CD4-positive, alpha-beta T cell (primary cell): ENCODE results near the gene INPP4B. TPM values are rescaled to one million over a fixed set of nuclear protein-coding genes. Genes with fewer than 3 reads are reported as not detected.

ENCODE experiments used
- ATAC-seq: fragments of 200-7000 bp; cut with Tn5 transposase; one replicate; pipeline ENCODE4 v1.10.0; 2022; ENCODE audit warnings: mild to moderate bottlenecking; ENCODE audit not compliant: poor library complexity
- CTCF ChIA-PET: fragments of 350-600 bp; sonication (Branson Sonifier 250); formaldehyde crosslinking; loops from one replicate; lab custom pipeline; 2021; ENCODE audit warnings: antibody characterized with exemption, inconsistent platforms; lab: Charles Lee
- POLR2A ChIA-PET: fragments of 350-600 bp; sonication (Branson Sonifier 250); formaldehyde crosslinking; loops from one replicate; lab custom pipeline; 2021; ENCODE audit warnings: antibody characterized with exemption, inconsistent platforms; lab: Charles Lee
- DNase-seq, 14 experiments: peaks; one replicate each; pipeline ENCODE4 v3.0.0-alpha.2; 2013 to 2020; ENCODE audit warnings: mixed read lengths in 2 of 14
- H3K27ac ChIP-seq, 2 donors: one replicate each; pipeline versions ENCODE4 v1.5.1 to v1.7.0; 2013; ENCODE audit warnings: low read length in 2 of 2, low read depth in 1 of 2, mild to moderate bottlenecking in 1 of 2
- H3K27me3 ChIP-seq, 2 experiments: 1 replicate in 1 of 2; 2 replicates in 1 of 2; pipeline versions ENCODE4 v1.6.1 to v1.7.0; 2013; ENCODE audit warnings: low read length in 2 of 2, control low read depth in 1 of 2, mild to moderate bottlenecking in 1 of 2, moderate library complexity in 1 of 2; ENCODE audit not compliant: insufficient read depth in 2 of 2, control insufficient read depth in 1 of 2
- H3K36me3 ChIP-seq: one replicate; pipeline ENCODE4 v1.6.1; 2013; ENCODE audit warnings: low read length, control low read depth; ENCODE audit not compliant: insufficient read depth
- H3K4me1 ChIP-seq: one replicate; pipeline ENCODE4 v1.6.1; 2013; ENCODE audit warnings: low read length, control low read depth; ENCODE audit not compliant: insufficient read depth
- H3K4me3 ChIP-seq: one replicate; pipeline ENCODE4 v1.5.1; 2013; ENCODE audit warnings: mild to moderate bottlenecking, low read length, moderate library complexity
- H3K9me3 ChIP-seq, 2 experiments: 1 replicate in 1 of 2; 2 replicates in 1 of 2; pipeline versions ENCODE4 v1.6.1 to v1.7.0; 2013; ENCODE audit warnings: low read length in 2 of 2, mild to moderate bottlenecking in 2 of 2, control low read depth in 1 of 2, moderate library complexity in 1 of 2; ENCODE audit not compliant: control insufficient read depth in 1 of 2, insufficient read depth in 1 of 2
- H3K27ac Mint-ChIP-seq: one replicate; pipeline ENCODE4 v1.8.0; 2020; ENCODE audit warnings: mixed read lengths
- H3K27me3 Mint-ChIP-seq: one replicate; pipeline ENCODE4 v1.8.0; 2021; ENCODE audit warnings: mixed read lengths
- H3K36me3 Mint-ChIP-seq: one replicate; pipeline ENCODE4 v1.8.0; 2021; ENCODE audit warnings: low read depth, mixed read lengths
- H3K4me1 Mint-ChIP-seq: one replicate; pipeline ENCODE4 v1.8.0; 2021; ENCODE audit warnings: low read depth, mixed read lengths
- H3K4me3 Mint-ChIP-seq: one replicate; pipeline ENCODE4 v1.8.0; 2020; ENCODE audit warnings: mild to moderate bottlenecking, mixed read lengths
- H3K9me3 Mint-ChIP-seq: one replicate; pipeline ENCODE4 v1.8.0; 2020; ENCODE audit warnings: mixed read lengths
- intact Hi-C, 2 experiments: fragments of 100-400 bp; cut with DNase I in 1 of 2; cut with micrococcal nuclease in 1 of 2; formaldehyde crosslinking; loops; one replicate each; pipeline versions ENCODE4 v1.15.1 to v1.9.0; 2023 to 2025; cut with DNase I, micrococcal nuclease
- total RNA-seq, 174 experiments: library from RNA in 2 of 174; stranded (reverse) in 2 of 174; gene quantifications; one replicate each; pipeline ENCODE4 v1.2.3 and lab custom pipeline; 2021 to 2026
- TF ChIP-seq, protein P1 (sequence below): fragments of 200-600 bp; IDR thresholded peaks from one replicate; pipeline ENCODE4 v1.8.0; 2022; ENCODE audit warnings: antibody characterized with exemption, mild to moderate bottlenecking

INPP4B gene
- total RNA-seq, 2 experiments from 2014 or later = 50.7 to 53.8 TPM

DNA sequence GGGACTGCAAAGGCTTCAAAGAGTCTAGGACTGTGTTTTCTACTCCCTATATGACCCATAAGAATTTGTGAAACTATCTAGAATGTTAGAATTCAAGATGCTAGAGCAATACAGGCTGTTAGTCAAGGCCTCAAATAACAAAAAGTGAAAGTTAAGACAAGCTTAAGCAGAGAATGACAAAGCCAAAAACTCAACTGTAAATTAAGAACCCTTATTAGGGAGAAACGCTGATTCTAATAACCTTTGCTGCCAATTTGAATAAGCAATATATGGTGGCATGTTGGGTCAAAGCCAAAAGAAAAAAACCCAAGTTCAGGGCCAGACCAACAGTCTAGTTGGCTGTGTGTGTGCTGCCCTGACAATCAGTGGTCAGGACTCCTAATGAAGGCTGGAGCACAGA, 160.0 kb downstream of the INPP4B start:
- ATAC-seq = no peak
- H3K9me3 Mint-ChIP-seq = peaks cover 9% of the 10 kb centered on the region
- POLR2A ChIA-PET = no interaction called here

DNA sequence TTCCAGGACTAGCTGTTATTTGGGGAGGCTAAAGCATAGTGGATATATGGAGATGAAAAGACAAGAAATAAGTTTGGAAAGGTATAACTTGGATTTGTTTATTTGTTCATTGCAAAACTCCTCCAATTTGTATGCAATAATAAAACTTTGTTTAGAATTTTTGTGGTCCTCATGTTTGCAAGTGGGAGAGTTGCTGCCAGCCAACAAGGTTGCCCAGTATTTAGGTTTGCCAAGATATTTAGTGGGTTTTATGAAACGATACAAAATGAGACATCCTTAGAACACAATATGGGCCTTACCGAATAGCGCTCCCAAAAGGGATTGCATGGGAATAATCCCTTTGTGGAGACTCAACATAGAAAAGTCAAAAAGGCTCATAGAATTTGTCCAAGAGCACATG, 162.1 kb downstream of the INPP4B start:
- ChIA-PET CTCF (no interaction called here), POLR2A (interaction anchor here (0.7 kb wide), 1 partner anchor 36 kb away, joined by 3 read pairs; no protein-coding TSS in a partner anchor)
- TF ChIP-seq, protein P1, sequence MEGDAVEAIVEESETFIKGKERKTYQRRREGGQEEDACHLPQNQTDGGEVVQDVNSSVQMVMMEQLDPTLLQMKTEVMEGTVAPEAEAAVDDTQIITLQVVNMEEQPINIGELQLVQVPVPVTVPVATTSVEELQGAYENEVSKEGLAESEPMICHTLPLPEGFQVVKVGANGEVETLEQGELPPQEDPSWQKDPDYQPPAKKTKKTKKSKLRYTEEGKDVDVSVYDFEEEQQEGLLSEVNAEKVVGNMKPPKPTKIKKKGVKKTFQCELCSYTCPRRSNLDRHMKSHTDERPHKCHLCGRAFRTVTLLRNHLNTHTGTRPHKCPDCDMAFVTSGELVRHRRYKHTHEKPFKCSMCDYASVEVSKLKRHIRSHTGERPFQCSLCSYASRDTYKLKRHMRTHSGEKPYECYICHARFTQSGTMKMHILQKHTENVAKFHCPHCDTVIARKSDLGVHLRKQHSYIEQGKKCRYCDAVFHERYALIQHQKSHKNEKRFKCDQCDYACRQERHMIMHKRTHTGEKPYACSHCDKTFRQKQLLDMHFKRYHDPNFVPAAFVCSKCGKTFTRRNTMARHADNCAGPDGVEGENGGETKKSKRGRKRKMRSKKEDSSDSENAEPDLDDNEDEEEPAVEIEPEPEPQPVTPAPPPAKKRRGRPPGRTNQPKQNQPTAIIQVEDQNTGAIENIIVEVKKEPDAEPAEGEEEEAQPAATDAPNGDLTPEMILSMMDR = no peak
- ATAC-seq (no peak), DNase-seq (no peak)
- Histone ChIP-seq H3K27me3 (no peaks in the 10 kb centered on the region), H3K4me1 (no peaks in the 10 kb centered on the region), H3K9me3 (no peaks in the 10 kb centered on the region), H3K27ac (no peak overlapping the region), H3K4me3 (no peak overlapping the region), H3K36me3 (no peaks in the 10 kb centered on the region)
- Mint-ChIP-seq H3K36me3 (peaks cover 29% of the 10 kb centered on the region), H3K4me1 (peaks cover 24% of the 10 kb centered on the region), H3K4me3 (no peak overlapping the region), H3K27me3 (no peaks in the 10 kb centered on the region), H3K27ac (no peak overlapping the region), H3K9me3 (peaks cover 11% of the 10 kb centered on the region)
- intact Hi-C loops = no loop called here

More for the DNA sequence above, 160.0 kb downstream of the INPP4B start:
- Mint-ChIP-seq H3K36me3 (peaks cover 43% of the 10 kb centered on the region), H3K4me3 (no peak overlapping the region), H3K4me1 (peaks cover 35% of the 10 kb centered on the region), H3K27me3 (no peaks in the 10 kb centered on the region), H3K27ac (no peak overlapping the region)
- TF ChIP-seq, protein P1 = no peak
- no peaks in the 10 kb centered on the region for H3K4me1 ChIP-seq
- H3K9me3 ChIP-seq = no peaks in the 10 kb centered on the region
- intact Hi-C loops = no loop called here
- no peak overlapping the region for H3K4me3 ChIP-seq
- DNase-seq = no peak
- H3K36me3 ChIP-seq = no peaks in the 10 kb centered on the region
- CTCF ChIA-PET = no interaction called here
- no peak overlapping the region for H3K27ac ChIP-seq
- no peaks in the 10 kb centered on the region for H3K27me3 ChIP-seq

DNA sequence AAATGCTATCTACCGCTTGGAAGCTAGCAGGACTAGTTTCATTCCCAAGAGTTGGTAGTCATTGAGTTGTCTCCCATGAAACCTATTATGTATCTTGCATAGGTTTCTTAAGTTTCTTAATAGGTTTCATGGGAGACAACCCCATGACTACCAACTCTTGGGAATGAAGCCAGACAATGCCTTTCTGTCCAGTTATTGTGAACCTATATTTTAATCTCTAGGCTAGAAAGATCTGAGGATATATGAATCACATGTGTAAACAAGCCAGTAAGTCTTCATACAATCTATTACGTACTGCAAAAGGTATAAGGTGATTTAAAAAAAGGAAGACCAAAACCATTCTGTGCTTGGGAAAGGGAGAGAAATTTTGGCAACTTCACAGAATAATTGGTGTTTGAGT, 162.6 kb downstream of the INPP4B start:
- no peaks in the 10 kb centered on the region for H3K36me3 ChIP-seq
- ChIA-PET CTCF (no interaction called here), POLR2A (interaction anchor here (0.7 kb wide), 1 partner anchor 37 kb away, joined by 3 read pairs; no protein-coding TSS in a partner anchor)
- Mint-ChIP-seq H3K9me3 (peaks cover 11% of the 10 kb centered on the region), H3K36me3 (peaks cover 29% of the 10 kb centered on the region), H3K27ac (no peak overlapping the region), H3K4me3 (no peak overlapping the region), H3K4me1 (peaks cover 29% of the 10 kb centered on the region), H3K27me3 (no peaks in the 10 kb centered on the region)
- H3K4me1 ChIP-seq = no peaks in the 10 kb centered on the region
- no peak overlapping the region for H3K4me3 ChIP-seq
- intact Hi-C loops = no loop called here
- H3K27me3 ChIP-seq = no peaks in the 10 kb centered on the region
- no peak overlapping the region for H3K27ac ChIP-seq
- H3K9me3 ChIP-seq = no peaks in the 10 kb centered on the region
- DNase-seq (no peak), ATAC-seq (no peak)
- TF ChIP-seq, protein P1 = no peak
